HG03575 (cell line): ENCODE measurements around the gene PHYH.
A peak's percentile ranks its signal among the peaks of the same experiment; 100 is the strongest.
"Not testable (repeated sequence)": the region's sequence is repeated elsewhere in the genome, so short reads cannot be mapped to it uniquely, and the experiment has no call there.

ENCODE experiments used
- ATAC-seq: cut with Tn5 transposase; IDR thresholded peaks from one replicate; pipeline ENCODE4 v1.9.1; 2021; ENCODE audit not compliant: unreplicated experiment, insufficient number of reproducible peaks, low FRiP score; ENCODE audit errors: extremely low read depth

The PHYH gene

DNA sequence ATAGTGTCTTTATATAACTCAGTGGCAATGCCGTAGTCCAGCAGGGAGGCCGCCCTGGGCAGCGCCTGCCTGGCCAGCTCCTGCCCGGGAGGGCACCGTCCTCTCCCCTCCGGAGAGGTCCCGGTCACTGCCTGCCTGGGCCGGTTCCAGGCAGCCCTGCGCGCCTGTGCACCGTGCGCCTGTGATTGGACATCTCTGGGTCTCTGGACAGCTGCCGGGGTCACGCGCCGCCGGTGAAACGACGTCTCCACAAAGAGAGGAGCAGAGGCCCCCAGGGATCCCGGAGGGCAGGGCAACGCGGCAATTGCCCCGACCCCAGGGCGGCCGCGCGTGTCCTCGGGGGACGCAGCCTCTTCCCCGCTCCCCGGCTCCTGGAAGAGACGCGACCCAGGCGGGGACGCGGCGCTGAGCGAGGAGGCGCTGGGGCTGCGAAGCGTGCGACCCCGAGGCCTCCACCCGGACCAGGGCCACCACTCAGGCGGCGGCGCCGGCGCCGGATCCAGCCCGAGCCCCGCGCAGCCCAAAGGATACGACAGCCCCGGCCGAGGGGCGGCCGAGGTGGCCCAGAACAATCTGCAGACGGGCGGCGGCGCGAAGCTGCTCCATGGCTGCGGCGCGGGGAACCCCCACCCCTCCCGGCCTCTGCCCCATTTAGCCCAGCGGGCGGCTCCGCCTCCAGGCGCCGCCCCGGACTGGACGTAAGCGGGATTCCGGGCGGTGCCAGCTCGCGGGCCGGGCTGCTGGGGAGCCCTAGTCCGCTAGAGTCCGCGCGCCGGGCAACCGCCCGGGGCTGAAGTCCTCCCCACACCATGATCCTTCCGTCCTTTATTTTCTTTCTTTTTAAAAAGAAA is at the start of gene PHYH:
Gene PHYH, minus strand, starts transcription at position 628 of the 851 bp plus-strand sequence. Its CDS starts 22 bp downstream, at position 606.
- no peak for ATAC-seq

- no peak for ATAC-seq
Measured at GRCh38 chr10:13348216-13349017, 48.6 kb upstream of the PHYH start, which contains the start of gene SEPHS1. Gene SEPHS1, minus strand, starts transcription at chr10:13348293. Its CDS starts 3,343 bp downstream, at chr10:13344950.

DNA sequence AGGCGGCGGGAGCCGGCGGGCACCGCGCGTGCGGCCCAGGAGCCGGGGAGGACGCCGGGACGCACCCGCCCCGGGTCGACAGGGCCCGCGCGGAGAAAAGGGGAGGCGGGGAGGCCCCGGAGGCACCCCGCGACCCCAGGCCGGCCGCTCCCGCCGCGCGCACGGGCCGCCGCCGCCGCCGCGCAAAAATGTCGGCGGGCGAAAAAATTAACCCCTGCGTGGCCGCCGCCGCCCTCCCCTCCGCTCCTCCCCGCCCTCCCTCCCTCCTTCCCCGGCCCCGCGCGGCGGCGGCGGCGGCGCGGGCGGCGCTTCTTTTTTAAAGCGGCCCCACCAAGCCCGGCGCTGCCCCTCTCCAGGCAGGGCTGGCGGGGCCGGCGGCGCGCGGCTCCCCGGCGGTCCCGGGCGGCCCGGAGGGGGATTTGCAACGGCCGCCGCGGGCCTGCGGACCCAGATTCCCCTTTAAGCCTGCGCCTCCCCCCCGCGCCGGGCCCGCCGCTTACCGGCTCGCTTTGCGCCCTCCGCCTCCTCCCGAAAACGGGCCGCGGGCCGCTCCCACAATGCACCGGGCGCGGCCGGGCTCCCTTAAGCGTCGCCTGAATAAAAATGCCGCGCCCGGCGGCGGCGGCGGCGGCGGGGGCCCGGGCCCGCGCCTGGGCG is 47.8 kb upstream of the PHYH start:
- ATAC-seq: no peak

GRCh38 chr10:13347043-13347499 is 47.2 kb upstream of the PHYH start:
- ATAC-seq: no peak

GRCh38 chr10:13346283-13347042 is 46.6 kb upstream of the PHYH start:
- ATAC-seq: no peak

- ATAC-seq: peak; percentile 65
Measured at GRCh38 chr10:13340626-13341376, 40.9 kb upstream of the PHYH start.

DNA sequence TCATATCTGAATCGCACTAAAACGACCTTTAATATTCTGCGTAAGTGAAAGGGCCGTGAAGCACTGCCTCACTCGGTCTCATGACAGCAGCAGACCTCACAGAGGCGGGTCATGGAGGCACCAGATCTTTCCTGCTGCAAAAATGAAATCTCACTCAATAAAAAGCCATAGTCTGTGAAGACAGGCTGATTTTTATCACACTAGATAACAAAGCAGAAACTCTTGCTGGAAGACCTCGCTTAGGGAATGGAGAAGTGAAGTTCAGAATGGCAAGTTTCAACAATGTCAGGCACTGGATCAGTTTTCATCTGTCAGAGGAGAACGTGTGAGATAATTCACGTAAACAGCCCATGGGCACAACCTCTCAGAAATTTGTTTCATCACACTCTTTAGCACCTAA is 40.2 kb upstream of the PHYH start:
- no peak for ATAC-seq

DNA sequence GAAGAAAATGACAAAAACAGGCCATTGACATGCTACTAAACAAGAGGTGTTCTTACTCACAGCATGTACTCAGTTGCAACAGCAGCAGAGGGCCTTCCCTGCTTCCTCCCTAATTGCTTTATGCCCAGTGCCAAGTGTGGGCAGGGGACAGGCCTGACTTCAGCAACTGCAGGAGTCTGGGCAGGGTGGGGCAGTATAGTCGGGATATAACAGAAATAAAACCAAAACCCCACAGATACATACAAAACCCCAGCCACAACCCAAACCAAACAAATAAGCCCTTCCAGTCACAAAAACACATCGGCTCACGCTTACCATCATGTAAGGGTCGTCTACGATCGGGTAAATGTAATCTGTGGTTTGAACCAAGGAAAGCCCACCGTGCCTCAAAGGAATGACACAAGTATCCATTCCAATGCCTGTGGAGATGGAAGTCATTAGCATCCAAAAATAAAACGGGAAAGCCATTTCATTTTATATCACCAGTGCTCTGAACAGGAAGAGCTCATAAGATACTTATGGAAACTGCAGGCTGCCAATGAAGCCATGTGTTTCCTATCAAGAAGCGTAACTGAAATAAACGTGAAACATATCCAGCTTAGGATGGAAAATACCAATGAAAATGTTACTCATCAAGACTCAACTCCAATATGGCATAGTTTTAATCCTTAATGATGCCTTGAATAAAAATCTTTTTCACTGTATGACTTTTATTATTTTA is 38.7 kb upstream of the PHYH start:
- ATAC-seq: no peak

DNA sequence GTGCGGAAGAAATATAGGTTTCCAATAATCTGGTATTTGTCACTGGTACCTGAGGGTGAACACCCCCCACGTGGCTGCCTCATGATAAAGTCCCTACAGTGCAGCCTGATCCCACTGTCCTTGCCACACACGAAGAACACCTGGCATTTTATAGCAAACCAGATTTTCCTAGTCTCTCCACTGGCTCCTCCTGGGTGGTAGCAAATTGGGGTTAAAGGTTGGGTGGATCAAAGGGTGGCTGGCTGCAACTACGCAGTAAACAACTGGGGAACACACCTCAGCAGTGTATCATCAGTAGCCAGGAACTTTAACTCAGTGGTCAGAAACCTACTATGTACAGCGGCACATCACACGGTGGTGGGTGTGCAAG is 37.9 kb upstream of the PHYH start:
- no peak for ATAC-seq

- ATAC-seq: no peak
Measured at GRCh38 chr10:13337128-13337826, 37.4 kb upstream of the PHYH start.

DNA sequence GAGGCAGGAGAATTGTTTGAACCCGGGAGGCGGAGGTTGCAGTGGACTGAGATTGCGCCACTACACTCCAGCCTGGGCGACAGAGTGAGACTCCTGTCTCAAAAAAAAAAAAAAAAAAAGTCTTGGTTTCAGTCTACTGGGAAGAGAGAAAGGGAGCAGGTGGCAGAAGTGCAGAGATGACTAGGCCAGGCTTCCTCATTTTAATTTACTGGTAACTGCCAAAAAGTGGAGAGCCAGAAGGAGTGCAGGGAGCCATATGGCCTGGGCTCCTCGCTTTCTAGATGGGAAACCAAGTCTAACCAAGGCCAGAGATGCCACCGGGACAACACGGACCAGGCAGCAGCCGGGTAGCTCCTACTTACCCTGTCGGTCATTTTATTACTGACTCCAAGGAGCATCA is 36.0 kb upstream of the PHYH start:
- no peak for ATAC-seq

DNA sequence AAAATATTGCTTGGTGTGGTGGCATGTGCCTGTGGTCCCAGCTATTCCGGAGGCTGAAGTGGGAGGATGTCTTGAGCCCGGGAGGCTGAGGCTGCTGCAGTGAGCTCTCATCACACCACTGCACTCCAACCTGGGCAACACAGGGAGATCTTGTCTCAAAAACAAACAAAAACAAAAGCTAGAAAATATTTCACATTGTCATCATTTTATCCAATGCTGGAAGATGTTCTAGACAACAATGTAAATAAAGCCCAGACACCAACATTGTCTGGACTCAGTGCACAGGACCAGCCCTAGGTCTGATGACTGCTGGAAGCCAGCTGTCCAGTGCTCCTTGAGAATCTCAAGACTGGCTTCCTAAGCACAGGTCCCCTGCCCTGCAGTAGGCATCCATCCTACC is 34.7 kb upstream of the PHYH start:
- no peak for ATAC-seq

- ATAC-seq: no peak
Measured at GRCh38 chr10:13331646-13332045, 31.8 kb upstream of the PHYH start.

DNA sequence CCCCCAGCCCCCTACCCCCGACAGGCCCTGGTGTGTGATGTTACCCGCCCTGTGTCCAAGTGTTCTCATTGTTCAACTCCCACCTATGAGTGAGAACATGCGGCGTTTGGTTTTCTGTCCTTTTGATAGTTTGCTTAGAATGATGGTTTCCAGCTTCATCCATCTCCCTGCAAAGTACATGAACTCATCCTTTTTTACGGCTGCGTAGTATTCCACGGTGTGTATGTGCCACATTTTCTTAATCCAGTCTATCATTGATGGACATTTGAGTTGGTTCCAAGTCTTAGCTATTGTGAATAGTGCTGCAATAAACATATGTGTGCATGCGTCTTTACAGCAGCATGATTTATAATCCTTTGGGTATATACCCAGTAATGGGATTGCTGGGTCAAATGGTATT is 31.1 kb upstream of the PHYH start:
- not testable (repeated sequence) for ATAC-seq

DNA sequence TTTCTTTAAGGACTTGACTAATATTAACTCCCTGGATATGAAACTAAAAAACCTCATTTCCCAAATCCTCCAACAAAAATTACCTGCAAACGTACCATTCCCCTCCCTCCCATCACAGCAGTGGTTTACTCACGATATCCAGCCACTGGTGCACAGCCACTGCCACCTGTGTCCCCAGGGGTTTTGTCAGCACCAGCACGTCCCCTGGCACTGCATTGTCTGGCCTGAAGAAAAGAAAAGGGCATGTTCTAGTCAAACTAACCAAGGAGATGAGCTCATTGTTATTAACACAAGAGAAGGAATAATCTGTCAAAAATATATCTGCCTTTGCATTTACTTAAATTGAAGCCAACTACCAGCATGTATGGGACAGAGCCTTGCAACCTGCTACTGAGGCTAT is 29.7 kb upstream of the PHYH start:
- no peak for ATAC-seq

DNA sequence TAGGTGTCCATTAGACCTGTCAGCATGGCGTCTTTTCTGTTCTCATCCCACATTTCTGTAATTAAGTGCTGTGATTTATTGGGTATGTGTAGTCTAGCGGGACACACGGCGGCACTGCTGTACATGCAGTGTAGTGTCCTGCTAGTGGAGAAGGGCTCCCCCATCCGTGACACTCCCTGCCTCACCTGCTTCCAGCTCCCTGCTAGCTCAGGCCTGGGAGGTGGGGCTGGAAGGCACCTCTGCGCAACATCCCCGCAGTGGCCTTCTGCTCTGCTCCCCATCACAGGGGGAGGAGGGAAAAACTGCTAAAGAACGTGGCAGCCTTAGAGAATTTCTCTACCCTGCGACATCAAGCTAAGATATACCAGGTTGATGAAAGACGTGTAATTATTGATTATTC is 28.7 kb upstream of the PHYH start:
- no peak for ATAC-seq

- ATAC-seq: no peak
Measured at GRCh38 chr10:13328126-13328525, 28.3 kb upstream of the PHYH start.
